ELF-1 (cell line): ENCODE results near the gene LRCH2.
"Not testable (repeated sequence)": the region's sequence is repeated elsewhere in the genome, so short reads cannot be mapped to it uniquely, and the experiment has no call there.

Experiments
- DNase-seq: peaks from one replicate; pipeline ENCODE4 v3.0.0-alpha.2; 2016; ENCODE audit warnings: low read depth, low spot score

The LRCH2 gene, protein sequence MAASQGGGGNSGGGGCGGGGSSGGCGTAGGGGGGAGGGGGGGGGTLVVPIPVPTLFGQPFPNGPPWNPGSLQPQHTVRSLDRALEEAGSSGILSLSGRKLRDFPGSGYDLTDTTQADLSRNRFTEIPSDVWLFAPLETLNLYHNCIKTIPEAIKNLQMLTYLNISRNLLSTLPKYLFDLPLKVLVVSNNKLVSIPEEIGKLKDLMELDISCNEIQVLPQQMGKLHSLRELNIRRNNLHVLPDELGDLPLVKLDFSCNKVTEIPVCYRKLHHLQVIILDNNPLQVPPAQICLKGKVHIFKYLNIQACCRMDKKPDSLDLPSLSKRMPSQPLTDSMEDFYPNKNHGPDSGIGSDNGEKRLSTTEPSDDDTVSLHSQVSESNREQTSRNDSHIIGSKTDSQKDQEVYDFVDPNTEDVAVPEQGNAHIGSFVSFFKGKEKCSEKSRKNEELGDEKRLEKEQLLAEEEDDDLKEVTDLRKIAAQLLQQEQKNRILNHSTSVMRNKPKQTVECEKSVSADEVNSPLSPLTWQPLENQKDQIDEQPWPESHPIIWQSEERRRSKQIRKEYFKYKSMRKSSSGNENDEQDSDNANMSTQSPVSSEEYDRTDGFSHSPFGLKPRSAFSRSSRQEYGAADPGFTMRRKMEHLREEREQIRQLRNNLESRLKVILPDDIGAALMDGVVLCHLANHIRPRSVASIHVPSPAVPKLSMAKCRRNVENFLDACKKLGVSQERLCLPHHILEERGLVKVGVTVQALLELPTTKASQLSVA

GRCh38 chrX:115233497-115234455 is at the start of gene LRCH2:
LRCH2 (minus strand) TSS chrX:115234096; CDS start chrX:115234041, 55 bp downstream.
- DNase-seq = peak; percentile 26

DNA sequence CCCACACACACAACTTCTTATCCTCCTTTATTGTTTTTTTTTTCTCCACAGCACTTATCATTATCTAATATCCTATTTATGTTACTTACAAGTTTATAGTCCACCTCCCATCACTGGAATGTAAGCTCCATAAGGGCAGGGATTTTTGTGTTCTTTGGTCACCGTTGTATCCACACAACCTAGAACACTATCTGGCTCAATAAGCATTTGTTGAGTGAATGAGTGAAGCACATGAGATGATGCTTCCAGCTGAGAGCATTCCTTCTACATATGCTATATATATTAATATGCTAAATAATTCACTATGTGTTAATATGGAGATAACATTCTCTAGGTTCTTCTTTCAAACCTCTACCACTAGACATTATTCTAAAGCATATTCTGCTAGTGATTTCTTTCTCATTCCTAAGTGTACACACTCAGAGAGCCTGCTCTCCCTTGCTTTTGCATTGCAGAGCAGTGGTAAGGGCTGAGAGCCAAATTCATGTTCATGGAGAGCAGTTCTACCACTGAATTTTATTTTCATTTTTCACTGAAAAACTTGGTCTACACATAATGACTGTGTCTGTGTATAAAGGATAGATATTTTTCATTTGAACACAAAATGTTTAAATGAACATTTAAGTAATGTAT is 35.3 kb upstream of the LRCH2 start:
- no peak for DNase-seq

GRCh38 chrX:115268421-115268820 is 34.5 kb upstream of the LRCH2 start:
- no peak for DNase-seq

DNA sequence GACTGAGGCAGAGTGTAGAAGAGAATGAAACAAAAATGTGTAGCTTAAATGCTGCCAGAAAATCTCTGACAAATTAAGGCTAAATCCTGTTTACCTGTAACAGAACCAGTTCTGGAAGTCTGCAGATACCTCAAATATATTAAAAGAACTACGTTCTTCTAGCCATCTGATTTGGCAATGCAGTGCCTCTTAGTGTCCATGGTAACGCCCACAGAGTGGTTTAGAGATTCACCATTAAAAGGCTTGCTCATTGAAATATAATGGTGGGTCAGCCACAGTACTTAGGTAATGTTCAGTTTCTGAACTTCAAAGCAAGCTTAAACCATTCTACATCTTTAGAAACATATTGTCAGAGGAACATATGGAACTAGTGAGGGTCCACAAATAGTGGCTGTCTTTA is 32.4 kb upstream of the LRCH2 start:
- DNase-seq = no peak

- no peak for DNase-seq
Observed at GRCh38 chrX:115264009-115264408, 30.1 kb upstream of the LRCH2 start.

- DNase-seq = no peak
Observed at GRCh38 chrX:115261148-115261547, 27.3 kb upstream of the LRCH2 start.

GRCh38 chrX:115260330-115260729 is 26.4 kb upstream of the LRCH2 start:
- DNase-seq = no peak

- DNase-seq = no peak
Observed at GRCh38 chrX:115259238-115259875, 25.5 kb upstream of the LRCH2 start.

- no peak for DNase-seq
Observed at GRCh38 chrX:115257711-115258110, 23.8 kb upstream of the LRCH2 start.

GRCh38 chrX:115255003-115255402 is 21.1 kb upstream of the LRCH2 start:
- no peak for DNase-seq

DNA sequence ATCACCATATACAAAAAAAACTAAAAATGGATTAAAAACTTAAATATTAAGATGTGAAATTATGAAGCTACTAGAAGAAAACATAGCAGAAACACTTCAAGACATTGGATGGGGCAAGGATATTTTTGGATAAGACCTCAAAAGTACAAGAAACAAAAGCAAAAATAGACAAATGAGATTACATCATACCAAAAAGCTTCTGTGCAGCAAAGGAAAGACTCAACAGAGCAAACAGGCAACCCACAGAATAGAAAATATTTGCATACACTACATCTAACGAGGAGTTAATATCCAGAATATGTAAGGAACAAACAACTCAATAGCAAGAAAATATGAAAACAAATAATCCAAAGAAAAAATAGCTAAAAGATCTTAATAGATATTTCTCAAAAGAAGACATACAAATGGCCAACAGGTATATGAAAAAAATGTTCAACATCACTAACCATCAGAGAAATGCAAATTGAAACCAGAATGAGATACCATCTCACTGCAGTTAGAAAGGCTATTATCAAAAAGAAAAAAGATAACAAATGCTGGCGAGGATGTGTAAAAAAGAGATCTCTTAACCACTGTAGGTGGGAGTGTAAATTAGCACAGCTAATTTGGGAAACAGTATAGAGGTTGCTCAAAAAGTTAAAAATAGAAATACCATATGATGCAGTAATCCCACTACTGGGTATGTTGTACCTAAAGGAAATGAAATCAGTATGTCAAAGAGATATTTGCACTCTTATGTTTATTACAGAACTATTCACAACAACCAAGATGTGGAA is 17.8 kb upstream of the LRCH2 start:
- no peak for DNase-seq

GRCh38 chrX:115237056-115237455 is 3.2 kb upstream of the LRCH2 start:
- DNase-seq = no peak

DNA sequence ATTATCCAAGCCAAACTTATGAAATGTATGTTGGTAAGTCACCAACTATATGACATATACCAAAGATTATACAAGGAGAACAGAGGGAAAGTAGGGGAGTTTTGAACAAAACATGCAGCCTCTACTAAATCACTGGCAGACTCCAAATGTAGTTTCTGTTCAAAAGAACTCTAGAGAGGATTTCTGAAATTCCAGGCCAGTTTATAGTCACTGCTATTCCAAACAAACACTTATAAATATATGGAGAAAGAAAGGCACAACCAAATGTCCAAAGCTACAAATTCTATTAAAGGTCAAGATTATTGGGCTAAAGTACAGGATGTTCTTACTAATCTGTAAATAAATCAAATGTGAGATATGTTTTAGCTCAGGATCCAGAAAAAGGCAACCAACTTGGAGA is 2.7 kb upstream of the LRCH2 start:
- DNase-seq = no peak

DNA sequence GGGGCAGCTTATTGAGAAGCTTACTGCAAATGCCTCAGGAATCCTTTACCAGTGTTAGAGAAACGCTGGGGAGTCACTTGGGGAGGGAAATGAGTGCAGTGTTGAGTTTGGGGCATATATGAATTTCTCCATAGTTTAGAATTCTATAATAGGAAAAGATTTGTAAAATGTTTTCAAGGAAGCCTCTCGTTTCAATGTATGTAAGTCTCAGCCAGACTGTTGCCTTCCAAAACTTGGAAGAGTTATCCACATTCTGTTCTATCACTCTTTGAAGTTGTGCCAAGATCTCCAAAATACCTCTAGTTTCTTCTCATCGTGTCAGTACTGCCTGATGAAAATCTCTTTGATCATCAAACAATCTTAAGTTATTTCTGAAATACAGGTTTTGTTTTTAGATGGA is 565 bp upstream of the LRCH2 start:
- DNase-seq = no peak

DNA sequence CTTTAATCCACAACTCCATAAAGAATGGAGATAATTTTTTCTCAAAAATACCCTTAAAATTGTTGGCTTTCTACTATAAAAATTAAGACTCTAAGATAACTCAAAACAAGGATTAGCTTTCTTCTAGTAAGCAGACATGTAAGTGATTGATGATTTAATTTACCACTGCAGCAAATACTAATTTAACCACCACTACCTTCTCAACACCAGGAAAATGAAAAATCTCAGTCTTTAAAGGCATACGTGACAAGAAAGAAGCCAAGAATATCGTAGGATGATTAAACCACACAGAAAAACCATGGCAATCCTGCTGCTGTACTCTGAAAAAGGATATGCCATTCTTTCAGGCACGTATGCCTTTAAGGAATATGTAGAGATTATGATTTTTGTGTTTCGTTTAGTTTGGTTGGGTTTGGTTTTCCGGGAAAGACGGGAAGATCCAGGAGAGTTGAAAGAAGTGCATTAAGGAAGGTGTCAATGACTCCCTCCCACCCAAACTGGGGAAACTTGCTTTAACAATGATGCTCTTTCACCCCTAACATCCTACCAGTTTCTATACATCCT is 881 bp downstream of the LRCH2 start:
- no peak for DNase-seq

GRCh38 chrX:115229337-115230003 is 4.4 kb downstream of the LRCH2 start:
- no peak for DNase-seq

GRCh38 chrX:115226929-115227328 is 7.0 kb downstream of the LRCH2 start:
- peak; percentile 64 for DNase-seq

DNA sequence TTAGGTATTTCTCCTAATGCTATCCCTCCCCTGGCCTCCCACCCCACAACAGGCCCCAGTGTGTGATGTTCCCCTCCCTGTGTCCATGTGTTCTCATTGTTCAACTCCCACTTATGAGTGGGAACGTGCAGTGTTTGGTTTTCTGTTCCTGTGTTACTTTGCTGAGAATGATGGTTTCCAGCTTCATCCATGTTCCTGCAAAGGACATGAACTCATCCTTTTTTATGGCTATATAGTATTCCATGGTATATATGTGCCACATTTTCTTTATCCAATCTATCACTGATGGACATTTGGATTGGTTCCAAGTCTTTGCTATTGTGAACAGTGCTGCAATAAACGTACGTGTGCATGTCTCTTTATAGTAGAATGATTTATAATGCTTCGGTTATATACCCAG is 16.6 kb downstream of the LRCH2 start:
- DNase-seq = not testable (repeated sequence)

GRCh38 chrX:115214605-115215004 is 19.3 kb downstream of the LRCH2 start:
- DNase-seq = no peak
